HG03521 (cell line): Measurements from ENCODE around the gene PCK2.

Source experiments
- ATAC-seq: cut with Tn5 transposase; IDR thresholded peaks from one replicate; pipeline ENCODE4 v1.9.1; 2021; ENCODE audit warnings: mild to moderate bottlenecking, moderate library complexity; ENCODE audit not compliant: unreplicated experiment

The PCK2 gene

DNA sequence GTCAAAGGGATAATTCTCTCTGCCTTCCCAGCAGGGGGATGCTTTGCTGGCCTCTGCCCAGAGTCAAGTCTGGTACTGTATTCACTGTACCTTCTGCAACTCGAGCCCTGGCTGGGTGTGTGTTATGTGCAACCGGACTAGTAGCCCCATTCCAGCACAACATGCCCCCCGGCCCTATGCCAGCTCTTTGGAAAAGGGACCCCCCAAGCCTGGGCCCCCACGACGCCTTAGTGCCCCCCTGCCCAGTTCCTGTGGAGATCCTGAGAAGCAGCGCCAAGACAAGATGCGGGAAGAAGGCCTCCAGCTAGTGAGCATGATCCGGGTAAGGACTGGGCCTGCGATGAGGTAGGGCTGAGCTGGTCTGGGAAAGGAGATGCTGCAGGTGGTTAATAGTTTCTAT, 56.5 kb downstream of the PCK2 start:
- ATAC-seq: no peak

DNA sequence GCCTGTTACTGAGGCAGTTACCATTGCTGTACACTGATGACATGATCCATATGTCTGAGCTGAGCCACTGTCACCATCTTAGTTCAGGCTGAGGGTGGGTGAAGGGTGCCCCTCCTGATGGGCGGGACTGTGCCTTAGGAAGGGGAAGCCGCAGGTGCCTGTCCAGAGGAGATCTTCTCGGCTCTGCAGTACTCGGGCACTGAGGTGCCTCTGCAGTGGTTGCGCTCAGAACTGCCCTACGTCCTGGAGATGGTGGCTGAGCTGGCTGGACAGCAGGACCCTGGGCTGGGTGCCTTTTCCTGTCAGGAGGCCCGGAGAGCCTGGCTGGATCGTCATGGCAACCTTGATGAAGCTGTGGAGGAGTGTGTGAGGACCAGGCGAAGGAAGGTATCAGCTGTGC, 56.9 kb downstream of the PCK2 start:
- ATAC-seq: no peak

GRCh38 chr14:24151404-24152080, 57.4 kb downstream of the PCK2 start:
- no peak for ATAC-seq
